ENCODE data around the gene ASTN2.

ASTN2 gene

DNA sequence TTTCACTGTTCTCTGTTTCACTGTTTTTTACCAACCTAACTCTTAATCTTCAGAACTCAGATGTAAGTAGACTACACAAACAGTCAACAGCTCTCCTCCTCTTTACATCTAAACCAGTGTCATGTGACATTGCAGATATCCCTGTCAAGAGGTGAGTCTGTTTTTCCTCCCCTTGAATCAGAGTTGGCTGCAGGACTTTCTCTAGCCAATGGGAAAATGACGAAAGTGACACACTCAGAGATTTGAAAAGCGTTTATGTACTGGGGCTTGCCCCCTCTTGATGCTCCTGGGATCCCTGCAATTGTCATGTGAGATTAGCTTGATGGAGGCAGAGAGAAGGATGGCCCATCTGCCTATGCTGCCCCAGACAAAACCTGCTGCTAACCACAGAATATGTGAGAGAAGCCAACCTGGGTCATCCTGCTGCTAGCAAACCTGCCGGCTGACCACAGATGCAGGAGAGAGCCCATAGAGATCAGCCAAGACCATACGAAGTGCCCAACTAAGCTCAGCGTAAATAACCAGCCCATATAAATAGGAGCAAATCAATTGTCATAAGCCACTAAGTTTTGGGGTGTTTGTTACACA is 111.1 kb downstream of the ASTN2 start:
- no peak for DNase-seq (ENCODE audit: low read depth in 1 of 2, low spot score in 1 of 2)

DNA sequence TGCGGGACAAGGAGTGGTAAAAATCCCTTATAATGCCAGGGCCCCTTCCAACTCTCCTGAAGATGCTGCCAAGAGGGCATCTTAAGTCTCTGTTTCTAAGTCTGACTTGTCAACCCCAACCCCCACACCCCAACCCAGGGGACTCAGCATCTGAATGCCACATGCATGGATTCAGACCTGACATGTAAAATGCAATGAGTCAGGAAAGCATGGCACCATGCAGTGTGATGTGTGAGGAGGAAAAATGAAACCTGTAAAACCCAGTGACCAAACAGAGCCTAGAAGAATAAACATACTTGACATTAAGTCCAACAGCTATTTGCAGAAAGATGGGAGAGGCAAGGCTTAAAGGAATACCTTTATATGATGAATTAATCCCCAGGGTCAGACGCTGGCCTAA is 112.4 kb downstream of the ASTN2 start:
- no peak for DNase-seq (ENCODE audit: low read depth in 1 of 2, low spot score in 1 of 2)

DNA sequence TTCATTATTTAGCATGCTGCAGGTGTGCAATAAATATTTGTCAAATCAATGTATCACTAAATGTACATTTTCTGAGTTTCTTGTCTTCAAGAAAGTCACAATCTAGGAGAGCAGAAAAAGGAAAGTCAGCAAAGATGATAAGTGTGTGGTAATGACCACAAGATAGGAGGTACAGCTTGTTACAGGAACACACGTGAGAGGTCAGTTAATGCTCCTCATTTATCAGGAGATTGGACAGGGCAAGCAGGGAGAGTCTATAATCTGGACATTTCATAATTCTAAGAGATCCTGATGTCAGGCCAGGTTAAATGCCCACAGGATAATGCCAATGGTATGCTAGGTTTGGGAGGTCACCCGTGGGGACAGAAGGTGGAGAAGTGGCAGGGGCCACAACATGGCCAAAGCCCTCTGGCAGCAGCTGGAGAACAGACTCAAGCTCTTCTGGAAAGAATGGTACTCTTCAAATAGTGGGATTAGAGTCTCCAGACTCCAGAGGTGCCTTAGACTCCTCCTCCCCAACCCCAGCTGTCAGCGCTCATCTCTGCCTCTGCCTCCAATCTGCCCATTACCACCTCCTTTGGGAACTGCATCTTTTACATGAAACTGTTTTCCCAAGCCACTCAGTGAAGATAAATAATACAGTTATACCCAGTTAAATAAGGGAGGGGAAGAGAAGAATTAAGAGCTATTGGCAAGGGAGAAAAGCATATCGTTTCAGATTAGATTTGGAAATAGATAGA is 114.3 kb downstream of the ASTN2 start:
- DNase-seq (ENCODE audit: low read depth in 1 of 2, low spot score in 1 of 2) = no peak

GRCh38 chr9:117296453-117296852 is 118.4 kb downstream of the ASTN2 start:
- DNase-seq (ENCODE audit: low read depth in 1 of 2, low spot score in 1 of 2) = no peak

DNA sequence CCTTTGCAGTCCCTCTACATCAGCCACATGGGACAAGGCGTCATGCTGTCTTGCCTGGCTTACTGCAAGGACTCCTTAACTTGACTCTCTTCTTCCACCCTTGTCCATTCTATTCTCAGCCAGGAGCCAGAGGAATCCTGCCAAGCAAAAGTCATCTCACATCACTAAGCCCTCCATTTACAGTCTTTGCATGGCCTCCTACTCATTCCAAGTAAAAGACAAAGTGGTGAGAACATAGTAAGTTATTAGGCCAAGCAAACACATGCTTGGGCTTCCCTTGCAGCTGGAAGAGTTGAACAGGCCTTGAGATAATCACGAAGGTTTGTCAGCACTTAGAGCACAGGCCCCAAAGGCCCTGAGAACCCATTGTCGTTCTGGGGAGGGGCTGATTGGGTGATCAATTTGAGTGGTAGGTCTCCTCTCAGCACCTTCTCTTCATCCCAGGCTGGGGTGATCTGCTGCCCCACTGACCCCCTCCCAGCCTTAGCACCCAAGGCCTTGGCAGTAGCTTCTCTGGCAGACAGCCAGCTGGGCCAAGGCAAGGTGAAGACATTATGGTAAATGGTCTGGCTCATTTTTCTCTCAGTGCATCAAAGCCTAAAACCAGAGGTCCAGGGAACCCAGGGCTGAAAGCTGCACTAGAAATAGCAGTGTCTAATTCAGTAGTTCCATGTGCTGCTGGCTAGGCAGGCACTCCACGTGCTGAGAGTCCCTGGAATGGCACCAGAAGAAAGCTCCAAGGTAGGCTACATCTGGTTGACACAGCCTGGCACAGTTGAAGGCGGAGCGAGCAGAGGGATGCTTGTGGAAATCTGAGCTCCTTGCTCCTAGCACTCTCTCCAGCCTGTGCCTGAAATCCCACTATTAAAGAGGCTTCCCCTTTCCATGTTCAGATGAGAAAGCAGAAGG is 121.4 kb downstream of the ASTN2 start:
- DNase-seq (ENCODE audit: low read depth in 1 of 2, low spot score in 1 of 2) = no peak

- DNase-seq (ENCODE audit: low read depth in 1 of 2, low spot score in 1 of 2) = no peak
Observed at GRCh38 chr9:117290856-117291622, 123.8 kb downstream of the ASTN2 start.

DNA sequence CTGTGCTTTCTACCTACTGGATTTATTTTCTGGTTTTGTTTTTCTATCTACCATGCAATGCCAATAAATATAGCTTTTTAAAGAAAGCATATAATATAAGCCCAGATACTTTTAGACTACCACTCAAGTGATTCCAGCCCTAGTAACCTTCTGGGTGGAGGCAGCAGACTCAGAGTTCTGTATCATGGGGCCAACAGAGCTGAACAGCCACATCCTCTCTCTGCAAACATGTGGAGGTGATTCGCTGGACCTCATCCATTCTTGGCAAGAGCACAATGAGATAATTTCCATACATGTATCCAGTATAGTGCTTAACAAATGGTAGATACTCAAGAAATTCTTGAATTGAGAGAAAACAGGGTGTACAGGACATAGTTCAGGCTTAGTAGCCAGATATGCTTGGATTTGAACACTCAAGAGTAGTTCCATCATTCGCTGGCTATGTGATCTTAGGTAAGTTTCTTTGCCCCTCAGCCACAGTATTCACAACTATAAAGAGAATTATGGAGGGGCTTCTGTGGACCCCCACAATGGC is 124.5 kb downstream of the ASTN2 start:
- DNase-seq (ENCODE audit: low read depth in 1 of 2, low spot score in 1 of 2) = no peak

GRCh38 chr9:117286245-117286644 is 128.6 kb downstream of the ASTN2 start:
- DNase-seq (ENCODE audit: low read depth in 1 of 2, low spot score in 1 of 2) = no peak

- DNase-seq (ENCODE audit: low read depth in 1 of 2, low spot score in 1 of 2) = no peak
Observed at GRCh38 chr9:117284414-117284813, 130.4 kb downstream of the ASTN2 start.

DNA sequence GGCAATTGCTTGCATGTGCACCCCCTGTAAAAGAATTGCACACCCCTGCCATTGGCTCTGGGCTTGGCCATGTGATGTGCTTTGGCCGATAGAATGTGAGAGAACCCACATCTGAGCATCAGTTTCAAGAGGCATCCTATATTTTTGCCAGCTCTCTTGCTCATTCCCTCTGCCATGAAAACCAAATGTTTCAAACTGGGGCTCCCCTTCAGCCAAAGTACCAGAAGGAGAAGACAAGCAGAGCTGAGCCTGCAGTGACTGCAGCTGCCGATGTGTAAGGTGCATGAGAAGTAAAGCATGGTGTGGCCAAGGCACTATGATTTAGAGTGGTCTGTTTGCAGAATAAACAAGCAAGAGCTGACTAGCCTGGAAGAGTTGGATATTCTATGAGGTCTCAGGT is 132.3 kb downstream of the ASTN2 start:
- DNase-seq (ENCODE audit: low read depth in 1 of 2, low spot score in 1 of 2) = no peak

DNA sequence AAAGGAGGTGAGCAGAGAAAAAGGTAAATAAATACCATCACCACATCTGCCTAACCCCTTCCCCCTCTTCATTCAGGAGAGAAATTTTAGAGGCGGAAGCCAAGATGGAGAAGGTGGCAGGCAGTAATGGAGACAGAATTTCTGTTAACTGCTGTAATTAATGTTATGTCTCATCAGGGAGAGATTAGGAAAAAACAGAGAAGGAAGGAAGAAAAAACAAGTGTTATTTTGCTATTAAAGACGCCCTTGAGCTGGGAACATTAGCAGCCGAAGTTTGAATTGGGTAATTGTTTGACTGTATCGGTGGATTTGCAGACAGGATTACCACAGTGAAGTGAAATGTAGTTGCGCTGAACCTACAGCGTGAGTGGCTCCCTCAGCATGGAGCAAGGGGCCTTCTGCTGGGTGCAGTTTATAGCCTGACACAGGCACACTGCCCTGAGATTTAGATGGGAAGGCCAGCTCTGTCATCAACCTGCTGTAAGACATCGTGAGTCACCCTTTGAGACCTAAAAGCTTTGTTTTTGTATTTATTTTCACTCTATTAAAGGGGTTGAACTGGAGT is 136.3 kb downstream of the ASTN2 start:
- no peak for DNase-seq (ENCODE audit: low read depth in 1 of 2, low spot score in 1 of 2)

DNA sequence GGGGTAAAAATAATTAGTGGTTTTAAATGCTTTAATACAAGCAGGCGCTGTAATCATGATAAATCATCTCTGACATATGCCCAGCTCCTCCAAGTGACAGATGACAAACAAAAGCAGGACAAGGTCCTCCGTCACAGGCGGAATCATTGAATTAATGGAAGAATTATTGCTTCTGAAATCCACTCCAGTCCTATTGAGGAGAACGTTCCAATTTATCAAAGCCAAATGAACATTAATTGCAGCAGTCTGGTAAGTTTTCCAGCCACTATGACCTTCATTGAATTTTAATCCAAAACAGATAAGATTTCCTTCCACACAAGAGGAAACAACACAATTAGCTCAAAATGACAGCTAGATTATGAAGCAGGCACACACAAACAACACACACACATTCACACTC is 136.8 kb downstream of the ASTN2 start:
- no peak for DNase-seq (ENCODE audit: low read depth in 1 of 2, low spot score in 1 of 2)

GRCh38 chr9:117276444-117276843 is 138.4 kb downstream of the ASTN2 start:
- DNase-seq (ENCODE audit: low read depth in 1 of 2, low spot score in 1 of 2) = no peak

DNA sequence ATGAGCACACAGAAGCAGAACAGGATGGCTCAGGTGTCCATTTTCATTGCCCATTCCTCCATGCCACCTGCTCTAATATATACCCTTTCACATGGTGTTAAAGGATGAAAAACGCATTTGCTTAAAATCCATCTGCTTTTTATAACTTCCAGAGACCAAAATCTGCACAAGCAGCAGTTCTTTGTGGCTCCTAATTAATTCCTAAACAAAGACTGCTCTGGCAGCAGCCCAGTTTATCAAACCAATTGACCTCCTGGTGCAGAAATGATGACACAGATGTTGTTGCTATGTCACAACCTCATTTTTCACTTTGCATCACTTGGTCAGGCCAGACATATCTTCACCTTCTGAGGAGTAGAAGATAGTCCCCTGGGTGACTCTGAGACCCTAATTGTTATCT is 141.2 kb downstream of the ASTN2 start:
- no peak for DNase-seq (ENCODE audit: low read depth in 1 of 2, low spot score in 1 of 2)

GRCh38 chr9:117268847-117269446 is 145.9 kb downstream of the ASTN2 start:
- DNase-seq (ENCODE audit: low read depth in 1 of 2, low spot score in 1 of 2) = no peak

GRCh38 chr9:117266855-117267497 is 147.9 kb downstream of the ASTN2 start:
- no peak for DNase-seq (ENCODE audit: low read depth in 1 of 2, low spot score in 1 of 2)

DNA sequence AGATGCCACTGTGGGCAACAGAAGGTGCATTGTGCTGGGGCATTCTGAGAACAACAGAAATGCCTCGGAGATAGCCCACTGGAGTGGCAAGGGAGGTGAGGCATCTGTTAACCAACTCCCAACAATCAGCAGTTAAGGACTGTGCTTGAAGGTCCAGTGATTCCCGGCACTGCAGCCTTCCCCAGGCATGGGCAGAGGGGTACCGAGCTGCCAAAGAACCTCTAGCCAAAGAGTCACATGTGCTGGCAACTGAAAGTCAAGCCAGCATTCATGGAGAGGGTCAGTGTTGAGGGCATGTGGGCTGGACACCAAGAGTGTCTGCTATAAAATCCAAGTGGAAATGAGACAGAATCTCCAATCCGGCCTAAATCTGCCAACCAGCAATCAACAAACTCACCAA is 149.6 kb downstream of the ASTN2 start:
- no peak for DNase-seq (ENCODE audit: low read depth in 1 of 2, low spot score in 1 of 2)

DNA sequence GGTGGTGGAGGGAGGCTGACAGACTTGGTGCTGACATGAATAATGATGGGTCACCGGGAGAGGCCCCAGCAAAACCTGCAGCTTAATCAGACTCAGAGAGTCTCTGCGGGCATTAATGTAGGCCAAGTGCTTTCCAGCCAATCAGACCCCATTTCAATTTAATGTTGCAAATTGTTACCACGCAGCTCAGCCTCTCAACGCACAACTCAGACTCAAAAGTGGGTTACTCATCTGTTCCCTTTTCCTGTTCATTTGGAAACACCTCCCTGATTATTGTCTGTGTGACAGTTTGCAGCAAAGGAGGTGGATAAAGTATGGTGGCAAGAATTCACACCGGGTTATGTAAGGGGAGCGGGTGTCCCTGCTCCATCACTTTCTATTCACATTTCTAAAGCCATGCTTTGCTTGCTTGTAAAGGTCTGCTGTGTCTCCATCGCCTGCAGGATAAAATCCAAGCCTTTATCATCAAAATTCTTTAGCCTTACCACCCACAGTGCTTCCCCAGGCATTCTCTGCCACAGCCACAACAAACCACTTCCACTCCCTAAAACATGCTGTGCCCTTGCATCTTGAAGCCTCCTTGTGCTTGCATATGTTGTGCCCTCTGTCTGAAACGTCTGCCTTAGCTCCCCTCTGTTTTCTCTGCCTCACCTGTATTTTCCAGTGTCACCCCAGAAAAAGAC is 156.5 kb downstream of the ASTN2 start:
- DNase-seq (ENCODE audit: low read depth in 1 of 2, low spot score in 1 of 2) = no peak

GRCh38 chr9:117253261-117253660 is 161.6 kb downstream of the ASTN2 start:
- DNase-seq (ENCODE audit: low read depth in 1 of 2, low spot score in 1 of 2) = no peak

Data from stimulated activated CD4-positive, alpha-beta T cell treated with anti-CD3 and anti-CD28 coated beads, Interleukin-15, amount 100 ng/mL, for 1 hour (primary cell).